GM19238 (cell line): ENCODE measurements around the gene SSBP4.

Source experiments
- DNase-seq: peaks from one replicate; pipeline ENCODE4 v3.0.0; 2011; ENCODE audit warnings: low spot score; ENCODE audit not compliant: insufficient read length

Gene SSBP4

DNA sequence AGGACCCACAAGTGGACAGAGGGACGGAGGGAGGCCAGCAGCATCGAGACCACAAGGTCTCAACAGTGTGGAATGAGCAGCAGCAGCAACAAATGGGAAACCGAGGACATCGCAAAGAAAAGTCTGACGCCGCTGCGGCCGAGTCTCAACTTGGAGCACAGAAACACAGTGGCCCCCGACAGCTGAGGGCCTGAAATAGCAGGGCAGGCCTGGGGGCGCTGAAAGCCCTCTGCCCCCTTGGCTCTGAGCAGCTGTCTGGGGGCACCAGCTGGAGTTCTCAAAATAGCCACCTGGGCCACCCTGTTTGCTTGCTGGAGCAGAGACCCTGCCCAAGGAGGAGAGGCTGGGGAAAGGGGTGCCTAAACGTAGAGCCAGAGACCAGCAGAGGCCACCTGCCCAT, 24.6 kb downstream of the SSBP4 start:
- DNase-seq = no peak

DNA sequence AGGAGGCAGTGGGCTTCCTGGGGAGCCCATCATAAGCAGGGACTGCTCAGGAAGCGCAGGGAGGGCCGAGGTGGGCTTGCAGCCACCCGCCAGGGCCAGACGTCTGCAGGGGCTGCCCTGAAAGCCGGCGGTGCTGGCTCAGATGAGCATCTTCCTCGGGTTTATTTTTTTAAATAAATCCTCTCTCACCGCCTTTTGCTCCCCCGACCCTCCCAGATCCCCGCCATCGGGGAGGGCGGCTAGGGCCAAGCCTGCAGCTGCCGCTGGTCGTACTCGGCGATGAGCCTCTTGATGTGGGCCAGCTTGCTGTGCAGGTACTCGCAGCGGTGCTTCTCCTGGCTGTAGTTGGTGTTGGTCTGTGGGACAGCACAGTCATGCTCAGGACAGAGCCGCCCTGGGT, 25.3 kb downstream of the SSBP4 start:
- no peak for DNase-seq

DNA sequence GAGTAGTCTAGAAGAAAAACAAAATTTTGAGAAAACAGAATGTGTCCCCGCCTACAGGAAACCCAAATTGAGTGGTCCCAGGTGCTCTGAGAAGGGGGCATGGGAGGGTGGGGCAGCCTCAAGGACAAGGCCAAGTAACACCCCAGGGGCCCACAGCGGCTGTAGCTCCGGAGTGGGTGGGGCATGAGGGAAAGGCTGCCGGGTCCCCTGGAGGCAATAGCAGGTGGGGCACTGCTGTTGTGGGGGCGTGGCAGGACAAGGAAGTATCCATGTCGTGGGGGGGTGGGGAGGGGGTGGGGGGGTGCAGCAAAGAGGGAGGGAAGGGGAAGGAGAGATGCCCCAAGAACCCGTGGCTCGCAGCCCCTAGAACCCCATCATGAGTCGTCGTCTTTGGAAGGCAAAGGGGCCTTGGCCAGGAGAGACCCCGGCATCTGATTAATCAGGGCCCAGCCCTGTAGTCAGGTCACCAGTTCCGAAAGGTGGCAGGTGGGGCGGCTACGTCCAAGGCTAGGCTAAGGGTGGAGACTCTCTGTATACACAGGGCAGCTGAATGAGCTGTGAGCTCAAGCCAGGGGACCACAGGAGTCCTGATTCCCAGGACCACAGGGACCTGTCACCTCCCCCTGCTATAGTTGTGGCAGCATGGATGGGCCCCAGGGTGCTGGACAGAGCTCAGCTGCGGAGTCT, 26.2 kb downstream of the SSBP4 start:
- DNase-seq = no peak

DNA sequence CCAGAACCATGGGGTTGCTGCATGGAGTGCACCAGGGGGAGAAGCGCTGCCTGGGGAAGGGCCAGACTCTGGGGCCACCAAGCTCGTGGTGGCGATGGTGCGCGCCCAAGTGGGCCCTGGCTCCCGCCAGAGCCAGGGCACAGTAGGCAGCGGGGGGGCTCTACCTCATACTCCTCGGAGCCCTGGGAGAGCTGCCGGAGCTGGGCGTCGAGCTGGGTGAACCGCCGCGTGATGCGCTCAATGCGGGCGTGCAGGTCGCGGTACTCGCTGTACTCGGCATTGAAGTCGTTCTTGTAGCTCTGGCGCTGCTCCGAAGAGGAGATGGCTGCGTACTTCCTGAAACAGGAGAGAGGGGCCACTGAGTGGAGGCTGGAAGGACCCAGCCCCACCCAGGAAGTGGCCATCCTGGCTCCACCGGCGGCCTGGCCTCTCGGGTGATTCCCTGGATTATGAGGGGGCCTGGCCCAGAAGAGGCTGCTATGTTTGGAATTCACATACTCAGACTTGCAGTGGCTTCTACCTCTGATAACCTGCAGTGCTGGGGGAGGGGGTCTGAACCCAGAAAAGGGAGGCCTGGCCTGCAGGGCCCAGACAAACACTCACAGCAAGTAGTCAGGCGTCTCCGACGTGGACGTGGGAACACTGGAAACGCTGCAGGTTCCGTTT, 27.1 kb downstream of the SSBP4 start:
- DNase-seq = no peak

DNA sequence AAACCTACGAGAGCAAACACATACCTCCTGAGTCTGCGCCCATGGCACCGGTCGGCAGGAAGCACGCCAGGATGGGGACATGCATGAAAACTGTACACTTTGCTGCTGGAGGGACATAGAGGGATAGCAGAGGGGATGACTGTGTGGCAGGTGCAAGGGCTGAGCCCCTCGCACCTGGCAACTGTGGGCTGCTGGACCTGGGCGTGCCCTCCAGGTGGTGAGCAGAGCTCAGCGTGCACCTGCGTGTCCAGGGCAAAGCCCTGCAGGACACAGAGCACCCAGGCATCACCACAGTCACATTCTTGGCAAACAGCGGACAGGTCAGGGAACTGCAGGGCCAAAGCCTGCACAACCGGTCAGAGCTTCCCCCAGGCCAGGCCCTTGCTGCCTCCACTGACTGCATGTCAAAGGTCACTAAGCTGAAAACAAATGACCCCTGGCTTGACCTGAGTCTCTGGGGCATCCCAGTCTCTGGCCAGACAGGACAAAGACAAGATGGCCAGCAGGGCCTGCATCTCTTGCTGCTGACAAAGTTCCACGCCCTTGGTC, 27.7 kb downstream of the SSBP4 start:
- DNase-seq = no peak

DNA sequence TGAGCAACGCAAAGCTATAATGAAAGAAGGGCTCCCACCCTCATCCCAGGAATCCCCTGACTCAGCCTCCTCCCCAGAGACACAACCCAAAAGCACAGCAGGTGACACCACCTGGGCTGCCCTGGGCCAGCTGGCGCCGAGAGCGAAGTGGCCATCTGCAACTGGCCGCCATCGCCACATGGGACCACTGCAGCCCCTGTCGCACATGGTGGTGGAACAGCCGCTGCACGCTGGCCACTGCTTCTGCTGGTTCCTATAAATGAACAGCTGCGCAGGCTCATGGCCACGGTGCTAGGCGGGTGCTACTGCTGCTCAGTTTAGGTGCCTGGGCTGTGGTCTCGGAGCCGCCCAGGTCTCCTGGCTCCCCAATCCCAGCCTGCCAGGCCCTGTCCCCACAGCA, 30.4 kb downstream of the SSBP4 start:
- no peak for DNase-seq

DNA sequence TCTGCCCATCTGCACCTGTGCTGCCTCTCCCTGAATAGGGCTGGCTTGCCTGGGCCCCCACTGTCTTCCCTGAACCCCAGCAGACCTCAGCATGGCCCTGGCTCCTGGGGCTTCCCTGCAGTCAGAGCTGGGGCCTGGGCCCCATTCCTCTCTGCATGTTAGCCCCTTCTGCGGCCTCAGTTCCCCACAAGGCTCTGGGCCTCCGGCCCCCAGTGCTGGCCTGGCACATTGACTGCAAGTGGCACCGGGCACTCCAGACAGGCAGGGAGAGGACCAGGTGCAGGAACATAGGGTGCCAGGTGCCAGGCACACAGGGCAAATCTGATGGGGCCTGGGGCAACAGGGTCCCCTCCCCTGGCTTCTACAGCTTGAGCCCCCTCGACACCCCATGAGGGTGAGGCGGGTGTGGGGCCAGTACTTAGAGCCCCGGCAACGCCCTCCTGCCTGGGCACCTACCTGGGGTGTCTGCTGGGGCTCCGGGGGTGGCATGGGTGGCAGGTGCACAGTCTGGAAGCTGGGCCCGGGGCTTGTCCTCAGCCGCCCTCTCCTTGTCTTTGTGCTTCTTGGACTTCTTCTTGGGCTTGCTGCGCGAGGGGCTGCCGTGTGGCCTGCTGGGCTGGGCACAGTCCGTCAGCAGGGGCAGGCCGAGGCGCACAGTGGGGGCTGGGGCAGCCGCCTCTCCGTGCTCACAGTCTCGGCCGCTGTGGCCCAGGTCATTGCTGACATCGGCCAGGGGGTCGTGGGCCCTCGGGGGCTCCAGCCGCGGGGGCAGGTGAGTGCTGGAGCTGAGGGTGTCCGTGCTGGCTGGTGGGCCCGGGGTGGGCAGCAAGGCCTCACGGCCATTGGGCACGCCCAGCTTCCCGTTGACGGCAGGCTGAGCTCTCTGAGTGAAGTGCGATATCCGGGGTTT, 31.1 kb downstream of the SSBP4 start:
- DNase-seq = no peak

DNA sequence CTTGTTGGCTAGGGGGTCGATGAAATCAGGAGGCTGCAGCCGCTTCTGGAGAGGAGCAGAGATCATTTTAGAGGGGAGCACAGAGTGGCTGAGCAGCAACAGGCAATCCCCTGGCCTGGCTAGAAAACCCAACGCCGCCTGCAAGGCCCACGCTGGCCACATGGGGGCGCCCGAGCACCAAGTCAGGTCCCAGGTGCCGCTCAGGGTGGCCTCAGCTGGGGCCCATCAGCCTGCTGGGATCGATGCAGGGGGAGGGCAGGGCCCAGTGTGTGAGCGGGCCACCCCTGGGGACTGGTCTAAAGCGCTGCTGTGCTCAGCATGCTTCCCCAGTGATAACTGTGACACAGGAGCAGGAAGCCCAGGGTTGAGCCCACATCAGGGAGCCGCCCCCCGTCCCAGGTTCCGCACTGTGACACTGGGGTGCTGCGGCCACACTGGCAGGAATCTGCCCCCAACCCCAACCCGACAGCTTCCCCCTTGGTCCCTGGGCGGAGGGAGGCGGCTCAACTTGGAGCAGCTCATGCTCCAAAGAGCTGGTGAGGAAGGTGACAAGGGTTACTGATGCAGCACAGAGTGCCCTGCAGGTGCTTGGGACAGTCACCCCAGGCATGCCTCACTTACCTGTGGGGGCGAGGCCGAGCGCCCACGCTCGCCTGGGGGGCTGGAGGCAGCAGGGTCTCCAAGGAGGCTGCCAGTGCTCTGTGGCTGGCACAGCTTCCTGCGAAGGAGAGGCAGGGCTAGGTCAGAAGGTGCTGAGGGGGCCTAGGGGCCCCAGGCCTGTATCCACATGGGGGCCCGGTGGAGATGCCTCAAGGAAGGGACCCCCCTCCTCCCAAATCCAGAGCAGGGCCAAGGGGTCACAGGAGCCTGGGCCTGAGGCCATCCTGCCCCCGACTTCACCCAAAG, 32.0 kb downstream of the SSBP4 start:
- DNase-seq = peak; percentile 82

DNA sequence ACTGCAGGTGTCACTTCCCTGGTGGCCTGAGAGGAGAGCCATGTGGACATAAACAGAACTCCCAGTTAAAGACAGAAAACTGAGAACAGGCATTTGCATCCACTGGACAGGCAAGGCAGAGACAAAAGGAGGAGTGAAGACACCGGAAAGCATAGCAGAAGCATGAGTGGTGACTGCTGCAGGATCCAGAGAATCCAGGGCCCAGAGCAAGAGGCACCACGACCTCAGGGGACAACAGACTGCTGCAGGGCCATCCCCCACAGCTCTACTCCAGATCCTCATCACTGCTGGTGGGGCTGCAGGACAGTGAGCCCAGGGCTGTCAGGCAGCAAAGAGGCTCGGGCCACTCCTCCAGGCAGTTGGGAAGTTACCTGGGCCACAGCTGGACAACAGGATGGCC, 33.2 kb downstream of the SSBP4 start:
- no peak for DNase-seq

DNA sequence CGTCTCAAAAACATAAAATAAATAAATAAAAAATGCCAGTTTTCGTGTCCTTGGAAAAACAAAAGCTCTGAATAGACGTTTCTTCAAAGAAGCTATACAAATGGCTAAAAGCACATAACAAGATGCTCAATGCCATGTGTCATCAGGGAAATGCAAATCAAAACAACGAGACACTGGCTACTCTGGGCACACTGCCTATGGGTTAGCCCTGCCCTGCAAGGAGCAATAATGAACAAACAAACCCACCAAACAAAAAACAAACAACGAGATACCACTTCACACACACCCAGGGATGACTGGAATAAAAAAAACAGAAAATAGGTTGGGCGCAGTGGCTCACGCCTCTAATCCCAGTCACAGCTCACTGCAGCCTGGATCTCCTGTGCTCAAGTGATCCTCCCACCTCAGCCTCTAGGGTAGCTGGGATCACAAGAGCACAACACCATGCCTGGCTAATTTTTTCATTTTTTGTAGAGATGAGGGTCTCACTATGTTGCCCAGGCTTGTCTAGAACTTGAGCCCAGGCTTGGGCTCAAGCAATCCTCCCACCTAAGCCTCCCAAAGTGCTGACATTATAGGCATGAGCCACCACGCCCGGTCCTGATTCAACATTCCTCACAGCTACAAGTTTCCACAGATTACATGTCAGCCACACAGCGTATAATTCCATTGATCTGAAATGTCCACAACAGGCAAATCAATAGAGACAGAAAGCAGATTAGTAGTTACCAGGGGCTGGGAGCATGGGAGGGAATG, 34.2 kb downstream of the SSBP4 start:
- DNase-seq = no peak

DNA sequence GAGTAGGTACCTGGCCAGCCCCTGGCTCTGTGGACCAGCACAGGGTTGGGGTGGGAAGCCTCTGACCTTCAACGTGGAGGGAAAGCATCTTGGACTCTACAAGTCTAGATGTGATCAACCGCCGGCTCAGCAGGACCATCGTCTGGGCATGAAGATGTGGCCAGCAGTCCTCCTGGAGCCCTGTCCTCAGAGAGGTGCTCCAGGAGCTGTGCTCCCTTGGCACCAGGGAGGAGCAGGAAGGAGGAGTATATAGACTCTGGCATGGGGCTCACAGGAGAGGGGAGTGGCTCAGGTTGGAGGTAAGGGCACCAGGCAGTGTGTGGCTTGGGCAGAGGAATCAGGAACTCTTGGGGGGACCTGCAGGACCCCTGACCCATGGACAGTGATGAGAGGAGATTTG, 37.1 kb downstream of the SSBP4 start:
- no peak for DNase-seq

DNA sequence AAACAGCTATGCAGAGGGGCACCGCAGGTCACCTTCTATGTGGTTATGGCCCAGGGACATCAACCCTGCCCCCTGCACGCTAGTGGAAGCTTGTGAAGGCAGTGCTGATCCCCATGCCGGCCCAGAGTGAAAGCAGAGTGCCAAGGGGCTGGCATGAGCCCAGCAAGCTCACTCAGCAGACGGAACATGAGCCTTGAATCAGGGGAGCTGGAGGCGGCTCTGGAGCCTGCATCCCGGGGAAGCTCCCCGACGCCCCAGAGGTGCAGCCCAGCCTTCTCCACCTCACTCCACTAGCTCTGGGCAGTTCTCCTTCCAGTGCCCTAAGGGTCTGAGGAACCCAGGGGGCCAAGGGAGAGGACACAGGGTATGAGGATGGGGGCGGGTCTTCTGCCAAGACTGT, 37.8 kb downstream of the SSBP4 start:
- no peak for DNase-seq

DNA sequence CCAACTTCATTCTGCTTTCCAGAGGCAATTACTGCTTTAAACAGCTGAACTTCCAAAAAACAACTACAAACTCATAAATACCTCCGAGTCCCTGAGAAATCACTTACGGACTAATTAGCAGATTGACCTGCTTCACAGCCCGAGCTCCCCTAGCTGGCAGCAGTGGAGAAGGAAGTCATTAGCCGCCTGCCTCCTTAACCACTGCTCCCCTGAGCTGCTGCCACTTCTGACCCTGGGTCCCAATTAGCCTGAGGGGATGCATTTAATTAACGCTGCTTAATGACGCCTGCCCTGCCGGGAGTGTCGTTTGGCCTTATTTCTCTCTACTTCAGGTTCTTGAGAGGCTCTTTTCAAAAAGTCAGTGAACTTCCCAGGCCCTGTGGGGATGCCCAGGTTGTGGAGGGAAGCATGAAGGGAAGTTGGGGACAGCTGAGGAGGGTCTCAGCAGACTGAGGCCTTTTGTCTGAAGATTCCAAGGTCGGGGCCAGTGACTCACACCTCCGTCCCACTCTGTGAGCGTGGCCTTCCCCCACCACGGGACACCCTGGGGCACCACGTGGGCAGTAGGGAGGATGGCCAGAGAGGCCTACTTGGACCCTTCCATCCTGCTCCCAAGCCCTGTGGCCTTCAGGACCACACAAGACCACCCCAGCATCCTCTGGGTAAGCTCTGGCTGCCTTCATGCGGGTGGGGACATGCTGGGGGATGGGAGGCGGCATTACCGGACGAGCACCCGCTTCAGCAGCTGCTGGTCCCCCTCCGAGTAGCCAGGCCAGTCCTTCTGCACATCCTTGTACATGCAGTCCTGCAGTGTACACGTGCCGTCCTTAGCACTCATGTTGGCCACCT, 38.5 kb downstream of the SSBP4 start:
- DNase-seq = no peak

DNA sequence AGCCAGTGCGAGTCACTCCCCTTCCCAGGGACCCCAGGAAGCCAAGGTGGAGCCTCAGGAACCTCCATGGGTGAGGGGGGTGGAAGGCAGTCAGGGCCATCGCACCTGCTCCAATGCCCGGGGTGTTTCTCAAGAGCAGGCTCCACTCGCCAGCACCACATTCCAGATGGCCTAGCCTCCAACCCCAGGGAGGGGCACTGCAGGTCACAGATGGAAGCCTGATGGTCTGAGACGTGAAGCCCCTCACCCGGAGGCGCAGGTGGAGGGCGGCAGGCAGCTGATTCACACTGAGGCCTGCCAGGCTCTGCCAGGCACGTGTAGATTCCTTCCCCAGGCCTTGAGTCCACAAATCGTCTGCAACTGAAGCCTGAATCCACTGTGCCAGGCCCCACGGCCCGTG, 41.7 kb downstream of the SSBP4 start:
- no peak for DNase-seq

DNA sequence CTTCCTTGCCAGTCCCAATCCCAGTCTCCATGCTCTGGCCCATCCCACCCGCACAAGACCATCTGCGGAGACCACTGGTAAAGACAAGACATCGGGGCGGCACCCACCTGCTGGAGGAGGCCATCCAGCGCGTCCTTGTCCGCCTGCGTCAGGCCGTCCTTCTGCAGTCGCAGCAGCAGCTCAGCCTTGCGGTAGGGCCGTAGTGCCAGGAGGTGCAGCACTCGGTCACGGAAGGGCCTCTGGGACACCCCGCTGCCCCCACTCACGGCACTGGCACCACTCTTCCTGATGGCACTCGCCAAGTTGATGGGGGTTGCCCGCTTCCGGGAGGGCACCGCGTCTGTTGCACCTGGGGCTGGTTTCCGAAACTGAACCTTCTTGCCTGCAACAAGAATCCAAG, 42.3 kb downstream of the SSBP4 start:
- no peak for DNase-seq

DNA sequence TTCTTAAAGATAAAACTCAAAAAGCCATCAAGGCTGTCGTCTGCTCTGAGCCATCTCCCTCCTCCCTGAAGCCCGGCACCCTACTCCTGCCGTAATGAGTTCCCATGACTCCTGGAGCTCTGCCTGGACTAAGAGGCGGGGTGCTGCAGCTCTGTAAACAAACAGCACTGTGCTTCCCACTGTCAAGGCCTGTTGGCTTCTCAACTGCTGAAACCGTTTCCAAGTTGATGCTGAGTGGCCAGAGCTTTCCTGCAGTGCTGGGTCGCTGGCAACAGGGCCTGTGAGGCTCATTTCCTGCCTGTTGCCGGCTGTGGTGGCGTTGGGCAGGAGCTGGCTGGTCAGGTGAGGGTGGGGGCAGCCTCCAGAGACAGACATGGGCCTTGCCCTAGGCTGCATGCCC, 45.4 kb downstream of the SSBP4 start:
- no peak for DNase-seq

DNA sequence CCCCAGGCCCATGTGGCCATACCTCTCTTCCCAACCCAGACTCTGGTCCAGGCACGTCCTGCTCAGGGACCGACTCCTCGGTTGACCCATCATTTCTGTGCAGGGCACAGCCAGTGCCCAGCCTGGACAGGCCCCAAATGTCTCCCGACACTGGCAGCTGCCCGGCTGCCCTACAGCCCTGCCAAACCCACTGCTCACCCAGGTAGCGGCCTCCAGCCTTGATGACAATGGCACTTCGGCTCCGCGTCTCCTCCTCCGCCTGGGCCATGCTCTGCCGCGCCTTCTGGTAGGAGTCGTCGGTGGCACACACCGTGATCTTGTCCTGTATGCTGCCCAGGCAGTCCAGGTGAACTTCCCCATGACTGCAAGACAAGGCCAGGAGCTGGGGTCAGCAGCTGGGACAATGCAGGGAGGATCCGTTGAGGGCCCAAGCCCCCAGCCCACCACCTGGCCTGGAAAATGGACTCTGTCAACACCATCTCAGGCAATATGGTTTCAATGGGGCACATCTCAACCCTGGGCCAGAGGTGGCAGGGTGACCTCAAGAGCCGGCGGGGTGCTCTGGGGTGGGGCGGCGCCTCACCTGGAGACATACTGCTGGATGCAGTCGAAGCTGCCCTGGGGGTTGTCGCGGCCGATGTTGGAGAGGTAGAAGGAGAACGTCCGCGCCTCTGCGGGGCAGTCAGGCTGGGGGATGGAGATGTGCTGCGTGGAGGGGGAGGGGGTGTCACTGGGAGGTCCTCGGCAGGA, 46.2 kb downstream of the SSBP4 start:
- no peak for DNase-seq

DNA sequence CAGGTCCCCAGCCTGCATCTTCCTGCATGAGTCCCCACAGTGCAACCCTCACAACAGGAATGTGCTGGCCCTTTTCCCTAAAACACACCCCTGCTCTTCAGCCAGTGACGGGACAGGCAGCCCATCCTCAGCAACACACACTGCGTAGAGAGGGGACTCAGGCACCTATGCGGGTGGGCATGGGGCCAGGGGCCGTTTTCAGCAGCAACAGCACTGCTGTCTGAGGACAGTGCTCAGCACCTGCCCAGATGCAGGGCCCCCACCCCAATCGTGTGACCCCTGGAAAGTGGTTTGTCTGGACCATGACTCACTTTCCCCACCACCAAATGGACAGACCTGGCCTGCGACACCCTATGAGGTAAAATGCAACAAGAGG, 46.8 kb downstream of the SSBP4 start:
- no peak for DNase-seq

DNA sequence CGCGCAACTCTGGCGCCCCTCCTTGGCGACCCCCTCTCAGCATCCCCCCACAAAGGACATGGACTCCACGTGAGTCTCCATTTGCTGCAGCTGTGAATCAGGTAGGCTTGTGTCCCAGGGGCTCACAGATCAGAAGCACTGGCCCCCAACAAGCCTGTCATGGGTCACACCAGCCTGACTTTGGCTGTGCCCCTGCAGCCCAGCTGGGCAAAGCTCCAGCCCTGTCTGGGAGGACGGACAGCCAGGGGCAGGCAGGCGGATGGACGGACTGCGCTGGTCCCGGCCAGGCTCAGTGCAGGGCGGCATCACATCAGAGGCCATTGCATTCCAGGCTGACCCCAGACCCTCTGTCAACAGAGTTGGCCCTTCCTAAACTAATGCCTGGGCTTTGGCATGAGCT, 47.2 kb downstream of the SSBP4 start:
- no peak for DNase-seq
